Retinal pigment epithelial cell (primary cell): ENCODE data around the gene SLX4.

Experiments
- DNase-seq: peaks from one replicate; pipeline ENCODE4 v3.0.0-alpha.2; 2010; ENCODE audit warnings: low read depth
- H3K4me3 ChIP-seq: 2 replicates; pipeline ENCODE4 v1.5.1; 2011; ENCODE audit warnings: mild to moderate bottlenecking, low read length, control low read depth, moderate library complexity
- CTCF ChIP-seq: conservative IDR thresholded peaks from 2 replicates; pipeline ENCODE4 v1.5.1; 2011; ENCODE audit warnings: low read depth, low read length, control low read depth, inconsistent platforms

Gene SLX4

GRCh38 chr16:3574195-3574594, 37.2 kb downstream of the SLX4 start:
- no peak for DNase-seq
- no peak overlapping the region for H3K4me3 ChIP-seq
- no peak for TF ChIP-seq CTCF

- TF ChIP-seq CTCF, result no peak
- DNase-seq, result no peak
- no peak overlapping the region for H3K4me3 ChIP-seq
Measured at GRCh38 chr16:3573146-3573815, 38.1 kb downstream of the SLX4 start.

- no peak for DNase-seq
- H3K4me3 ChIP-seq, result no peak overlapping the region
- no peak for TF ChIP-seq CTCF
Measured at GRCh38 chr16:3570420-3571062, 40.9 kb downstream of the SLX4 start.

- TF ChIP-seq CTCF, result no peak
- H3K4me3 ChIP-seq, result no peak overlapping the region
- DNase-seq, result no peak
Measured at GRCh38 chr16:3569851-3570250, 41.6 kb downstream of the SLX4 start.

- no peak for TF ChIP-seq CTCF
- no peak for DNase-seq
- no peak overlapping the region for H3K4me3 ChIP-seq
Measured at GRCh38 chr16:3566990-3567389, 44.4 kb downstream of the SLX4 start.

GRCh38 chr16:3564889-3565141, 46.6 kb downstream of the SLX4 start:
- no peak for TF ChIP-seq CTCF
- no peak overlapping the region for H3K4me3 ChIP-seq

GRCh38 chr16:3564130-3564888, 47.1 kb downstream of the SLX4 start:
- H3K4me3 ChIP-seq, result no peak overlapping the region
- no peak for TF ChIP-seq CTCF

More at GRCh38 chr16:3564889-3565141, 46.6 kb downstream of the SLX4 start:
- no peak for DNase-seq

More at GRCh38 chr16:3564130-3564888, 47.1 kb downstream of the SLX4 start:
- no peak for DNase-seq
